AG10803 (cell line): ENCODE results near the gene ARHGAP24.

Source experiments
- DNase-seq: peaks from one replicate; pipeline ENCODE4 v3.0.0; 2010; ENCODE audit warnings: low read depth
- H3K4me3 ChIP-seq: 2 replicates; pipeline ENCODE4 v1.5.1; 2011; ENCODE audit warnings: mild to moderate bottlenecking, low read length, control low read depth
- CTCF ChIP-seq: conservative IDR thresholded peaks from 2 replicates; pipeline ENCODE4 v1.5.1; 2011; ENCODE audit warnings: mild to moderate bottlenecking, low read length, control low read depth, inconsistent platforms

The ARHGAP24 gene

GRCh38 chr4:85967872-85968271 lies 492.9 kb downstream of the ARHGAP24 start:
- H3K4me3 ChIP-seq: no peak overlapping the region
- peak; percentile 58 for DNase-seq
- TF ChIP-seq CTCF: no peak

DNA sequence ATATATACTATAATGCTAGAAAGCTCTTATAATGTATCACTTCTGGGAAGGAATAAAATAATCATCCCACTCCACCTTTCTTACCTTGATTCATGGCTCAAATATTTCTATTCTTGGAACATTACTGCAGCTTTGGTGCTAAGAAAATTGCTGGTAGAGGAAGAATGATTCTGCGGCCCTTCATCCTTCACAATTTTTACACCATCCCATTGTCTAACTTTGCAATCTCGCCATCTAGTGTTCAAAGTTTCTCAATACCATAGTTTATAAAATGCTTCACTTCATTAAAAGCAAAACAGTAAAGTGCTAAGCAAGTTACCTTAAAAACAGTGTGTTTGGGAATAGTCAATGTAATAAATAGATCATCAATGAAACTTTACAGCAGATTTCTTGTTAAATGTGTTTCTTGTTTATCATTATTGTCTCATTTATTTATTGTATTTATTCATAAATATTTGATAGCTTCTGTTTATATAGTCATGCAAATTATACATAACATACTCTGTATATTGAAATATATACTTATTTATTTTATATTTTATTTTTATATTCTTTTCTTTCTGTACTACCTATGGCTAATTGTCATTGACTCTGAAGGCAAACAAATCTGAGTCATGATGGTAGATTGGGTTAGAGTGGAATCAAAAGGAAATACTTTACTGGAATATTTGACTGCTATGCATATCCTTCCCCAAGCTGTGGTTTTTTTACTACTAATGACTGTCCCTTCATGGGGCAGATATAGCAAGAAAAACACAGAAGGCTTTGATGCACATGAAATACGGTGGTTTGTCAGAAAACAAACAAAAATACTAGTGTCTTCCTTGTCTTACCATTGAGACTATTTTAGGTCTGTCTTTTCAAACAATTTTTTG lies 494.2 kb downstream of the ARHGAP24 start:
- H3K4me3 ChIP-seq: no peak overlapping the region
- peak; percentile 71 for TF ChIP-seq CTCF
- DNase-seq: peak; percentile 67

DNA sequence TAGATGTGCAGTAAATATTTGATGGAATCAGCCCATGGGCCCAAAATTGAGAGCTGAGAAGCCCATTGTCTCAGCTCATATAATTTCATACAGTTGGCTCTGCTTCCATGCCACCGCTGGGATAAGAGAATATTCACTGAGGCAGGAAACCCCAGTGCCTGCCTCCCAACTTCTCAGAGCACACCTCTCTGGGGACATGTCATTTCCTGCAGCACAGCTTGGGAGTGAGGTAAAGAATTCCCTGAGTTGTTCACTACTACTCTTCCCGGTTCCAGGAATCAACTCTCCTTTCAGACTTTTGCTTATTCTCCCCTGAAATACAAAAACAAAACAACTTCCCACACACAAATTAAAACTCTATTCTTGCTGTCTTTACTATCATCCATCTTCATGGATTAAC lies 495.6 kb downstream of the ARHGAP24 start:
- no peak for TF ChIP-seq CTCF
- no peak for DNase-seq
- no peak overlapping the region for H3K4me3 ChIP-seq

GRCh38 chr4:85979276-85979675 lies 504.3 kb downstream of the ARHGAP24 start:
- no peak for DNase-seq
- H3K4me3 ChIP-seq: no peak overlapping the region
- TF ChIP-seq CTCF: no peak

DNA sequence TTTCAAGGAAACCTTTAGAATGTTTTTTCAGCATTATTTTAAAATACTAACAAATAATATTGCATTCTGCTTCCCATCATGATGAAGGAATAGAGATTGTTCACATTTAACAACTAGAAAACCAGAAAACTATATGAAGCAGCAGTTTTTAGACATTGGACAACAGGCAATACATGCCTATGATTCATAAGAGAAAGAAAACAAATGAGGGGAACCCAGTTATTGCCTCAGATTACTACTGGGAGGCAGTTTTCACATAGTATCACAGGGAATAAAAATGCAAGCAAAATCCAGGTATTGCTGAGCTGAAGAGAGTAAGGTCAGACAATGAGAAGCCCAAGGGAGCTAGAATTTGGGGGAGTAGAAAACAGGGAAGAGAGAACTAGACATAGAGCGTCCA lies 511.3 kb downstream of the ARHGAP24 start:
- no peak for TF ChIP-seq CTCF
- no peak for DNase-seq

DNA sequence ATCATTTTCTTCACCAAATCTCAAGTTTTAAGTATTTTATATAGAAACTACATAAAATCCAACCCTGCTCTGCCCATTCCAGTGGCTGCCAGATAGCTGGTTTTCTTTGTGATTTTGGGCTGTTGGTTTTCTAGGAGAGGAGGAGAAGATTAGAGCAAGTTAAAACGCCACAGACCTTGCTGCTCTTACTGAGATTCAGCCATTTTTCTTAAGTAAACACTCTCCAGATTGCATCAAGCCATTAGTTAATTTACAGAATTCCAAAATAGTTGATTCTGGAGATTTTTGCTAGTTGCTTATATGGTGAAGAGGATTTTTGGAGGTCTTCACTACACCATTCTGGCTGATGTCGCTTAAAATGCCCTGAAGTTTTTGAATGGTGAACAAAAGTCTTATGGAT lies 518.7 kb downstream of the ARHGAP24 start:
- DNase-seq: no peak
- no peak overlapping the region for H3K4me3 ChIP-seq
- TF ChIP-seq CTCF: no peak

More for the DNA sequence above, 511.3 kb downstream of the ARHGAP24 start:
- H3K4me3 ChIP-seq: no peak overlapping the region

DNA sequence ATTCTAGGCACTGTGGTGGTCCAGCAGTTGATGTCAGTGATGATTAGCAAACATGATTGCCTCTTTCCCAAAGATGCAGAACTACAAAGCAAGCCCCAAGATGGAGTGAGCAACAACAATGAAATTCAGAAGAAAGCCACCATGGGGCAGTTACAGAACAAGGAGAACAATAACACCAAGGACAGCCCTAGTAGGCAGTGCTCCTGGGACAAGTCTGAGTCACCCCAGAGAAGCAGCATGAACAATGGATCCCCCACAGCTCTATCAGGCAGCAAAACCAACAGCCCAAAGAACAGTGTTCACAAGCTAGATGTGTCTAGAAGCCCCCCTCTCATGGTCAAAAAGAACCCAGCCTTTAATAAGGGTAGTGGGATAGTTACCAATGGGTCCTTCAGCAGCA lies 519.6 kb downstream of the ARHGAP24 start:
- no peak overlapping the region for H3K4me3 ChIP-seq
- no peak for TF ChIP-seq CTCF
- DNase-seq: no peak
